ENCODE results near the gene RBMS3.

DNA sequence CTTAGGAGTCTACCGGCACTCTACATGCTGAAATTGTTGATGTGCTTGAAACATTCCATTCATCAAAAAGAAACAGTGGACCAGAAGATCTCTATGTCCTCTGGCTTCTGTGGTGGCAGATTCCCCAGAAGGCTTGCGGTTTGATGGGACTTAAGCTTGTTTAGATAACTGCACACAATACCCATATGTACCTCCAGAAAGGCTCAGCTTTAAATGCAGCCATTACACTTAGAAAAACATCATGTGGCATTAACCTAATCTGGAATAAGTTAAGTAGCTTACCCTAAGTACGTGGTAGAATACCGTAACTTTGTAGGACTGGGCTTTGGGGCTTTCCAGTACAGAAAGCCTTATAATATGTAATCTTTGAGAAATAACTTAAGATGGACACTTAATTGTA is 187.3 kb downstream of the RBMS3 start:
- TF ChIP-seq, protein P1, sequence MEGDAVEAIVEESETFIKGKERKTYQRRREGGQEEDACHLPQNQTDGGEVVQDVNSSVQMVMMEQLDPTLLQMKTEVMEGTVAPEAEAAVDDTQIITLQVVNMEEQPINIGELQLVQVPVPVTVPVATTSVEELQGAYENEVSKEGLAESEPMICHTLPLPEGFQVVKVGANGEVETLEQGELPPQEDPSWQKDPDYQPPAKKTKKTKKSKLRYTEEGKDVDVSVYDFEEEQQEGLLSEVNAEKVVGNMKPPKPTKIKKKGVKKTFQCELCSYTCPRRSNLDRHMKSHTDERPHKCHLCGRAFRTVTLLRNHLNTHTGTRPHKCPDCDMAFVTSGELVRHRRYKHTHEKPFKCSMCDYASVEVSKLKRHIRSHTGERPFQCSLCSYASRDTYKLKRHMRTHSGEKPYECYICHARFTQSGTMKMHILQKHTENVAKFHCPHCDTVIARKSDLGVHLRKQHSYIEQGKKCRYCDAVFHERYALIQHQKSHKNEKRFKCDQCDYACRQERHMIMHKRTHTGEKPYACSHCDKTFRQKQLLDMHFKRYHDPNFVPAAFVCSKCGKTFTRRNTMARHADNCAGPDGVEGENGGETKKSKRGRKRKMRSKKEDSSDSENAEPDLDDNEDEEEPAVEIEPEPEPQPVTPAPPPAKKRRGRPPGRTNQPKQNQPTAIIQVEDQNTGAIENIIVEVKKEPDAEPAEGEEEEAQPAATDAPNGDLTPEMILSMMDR (IDR thresholded peaks at IDR 0.05): no peak
- TF ChIP-seq POLR2A (IDR thresholded peaks at IDR 0.05): no peak

All from thyroid gland (tissue), 4 donors.